GM21825 (cell line): ENCODE results near the gene RTP5.
"Not testable (repeated sequence)": the region's sequence is repeated elsewhere in the genome, so short reads cannot be mapped to it uniquely, and the experiment has no call there.

ENCODE experiments used
- ATAC-seq: cut with Tn5 transposase; IDR thresholded peaks from one replicate; pipeline ENCODE4 v1.9.1; 2021; ENCODE audit warnings: mild to moderate bottlenecking, moderate library complexity; ENCODE audit not compliant: unreplicated experiment

Gene RTP5

DNA sequence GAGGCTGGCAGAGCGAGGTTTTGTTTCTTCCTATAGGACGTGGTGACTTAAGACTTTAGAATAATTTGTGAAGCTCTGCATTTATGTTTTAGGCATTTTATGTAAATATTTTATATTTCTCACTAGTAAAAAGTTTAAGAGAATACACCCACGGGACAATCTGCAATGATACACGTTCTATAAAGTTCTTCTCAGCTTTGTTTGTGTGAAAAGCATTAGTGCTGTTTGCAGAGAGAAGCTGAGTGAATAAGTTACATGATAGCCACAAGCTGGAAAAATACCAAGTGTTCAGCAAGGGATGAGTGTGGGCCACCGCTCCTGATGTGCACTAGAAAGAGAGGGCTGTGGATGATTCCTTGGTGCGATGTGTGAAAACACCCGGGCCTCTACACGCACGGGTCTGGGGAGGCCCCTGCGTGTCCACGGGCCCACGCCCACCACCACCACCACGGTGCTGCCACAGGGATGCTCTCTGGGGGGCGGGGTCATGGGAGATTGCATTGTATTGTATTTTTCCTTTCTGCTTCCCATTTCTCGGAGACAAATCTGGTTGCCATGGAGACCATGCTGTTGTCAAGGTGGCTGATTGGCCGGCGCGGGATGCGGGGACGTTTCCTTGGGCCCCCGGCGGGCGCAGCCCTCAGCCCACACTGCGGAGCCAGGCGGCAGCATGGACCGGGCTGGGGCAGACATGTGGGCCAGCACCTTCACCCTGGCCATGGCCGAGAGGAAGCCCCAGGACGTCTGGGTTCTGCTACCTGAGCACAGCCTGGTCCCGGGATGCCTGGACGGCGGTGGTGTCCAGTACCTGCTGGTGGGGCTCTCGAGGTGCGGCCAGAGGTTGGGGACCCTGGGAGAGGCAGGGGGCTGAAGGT is at the start of gene RTP5:
Gene RTP5, plus strand, starts transcription at position 643 of the 875 bp plus-strand sequence. Its CDS starts 28 bp downstream, at position 671.
- ATAC-seq = no peak

DNA sequence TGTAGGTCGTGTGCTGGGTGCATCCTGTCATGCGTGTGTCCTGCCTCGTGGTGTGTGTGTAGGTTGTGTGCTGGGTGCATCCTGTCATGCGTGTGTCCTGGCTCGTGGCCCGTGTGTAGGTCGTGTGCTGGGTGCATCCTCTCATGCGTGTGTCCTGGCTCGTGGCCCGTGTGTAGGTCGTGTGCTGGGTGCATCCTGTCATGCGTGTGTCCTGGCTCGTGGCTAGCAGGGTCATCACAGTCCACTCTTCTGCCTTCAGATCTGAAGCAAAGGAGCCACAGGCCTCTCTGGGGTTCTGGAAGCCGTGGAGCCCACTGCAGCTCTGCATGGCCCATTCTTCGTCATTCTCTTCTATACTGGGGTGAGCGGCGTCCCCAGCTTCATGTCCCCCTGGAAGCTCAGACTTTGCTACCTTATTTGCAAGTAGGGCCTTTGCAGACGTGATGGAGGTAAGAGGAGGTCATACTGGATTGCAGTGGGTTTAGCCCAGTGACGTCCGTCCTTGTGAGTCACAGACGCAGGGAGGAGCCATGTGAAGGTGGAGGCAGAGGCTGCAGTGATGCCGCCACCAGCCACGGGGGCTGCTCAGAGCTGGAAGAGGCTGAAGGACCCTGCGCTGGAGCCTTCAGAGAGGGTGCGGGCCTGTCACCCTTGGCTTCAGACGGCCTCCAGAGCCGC is 49.4 kb upstream of the RTP5 start:
- not testable (repeated sequence) for ATAC-seq

DNA sequence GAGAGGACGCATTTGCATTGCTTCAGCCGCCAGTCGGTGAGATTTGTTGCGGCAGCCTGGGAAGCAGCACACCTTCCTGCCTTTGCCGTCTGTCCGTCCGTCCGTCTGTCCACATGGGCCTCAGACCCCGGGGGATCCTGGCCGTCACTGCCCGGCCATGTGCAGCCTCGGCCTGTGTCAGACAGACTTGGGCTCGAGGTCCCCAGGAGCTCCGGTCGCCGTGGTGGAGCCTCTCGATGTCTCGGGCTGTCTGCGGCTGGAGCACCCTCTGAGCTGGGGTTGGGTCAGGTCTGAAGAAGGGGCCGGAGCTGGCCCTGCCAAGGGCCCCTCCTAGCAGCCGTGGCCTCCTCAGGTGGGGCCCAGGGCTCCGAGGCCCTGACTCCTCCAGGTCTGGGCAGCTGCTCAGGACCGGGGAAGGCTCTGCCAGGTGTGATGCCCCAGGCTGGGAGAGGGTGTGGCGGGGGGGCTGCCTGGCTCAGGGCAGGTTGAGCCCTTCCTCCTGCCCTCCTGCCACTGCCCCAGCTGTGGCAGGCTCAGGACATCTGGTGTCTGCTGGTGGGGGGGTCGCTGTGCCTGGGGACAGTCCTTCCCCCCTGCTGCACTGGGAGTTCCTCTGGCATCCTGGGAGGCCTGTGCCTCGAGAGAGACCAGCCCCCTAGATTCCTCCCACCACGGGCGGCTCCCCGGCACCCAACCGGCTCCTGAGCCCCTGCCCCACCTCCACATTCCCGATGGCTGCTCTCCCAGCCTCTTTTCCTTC is 48.7 kb upstream of the RTP5 start:
- no peak for ATAC-seq

DNA sequence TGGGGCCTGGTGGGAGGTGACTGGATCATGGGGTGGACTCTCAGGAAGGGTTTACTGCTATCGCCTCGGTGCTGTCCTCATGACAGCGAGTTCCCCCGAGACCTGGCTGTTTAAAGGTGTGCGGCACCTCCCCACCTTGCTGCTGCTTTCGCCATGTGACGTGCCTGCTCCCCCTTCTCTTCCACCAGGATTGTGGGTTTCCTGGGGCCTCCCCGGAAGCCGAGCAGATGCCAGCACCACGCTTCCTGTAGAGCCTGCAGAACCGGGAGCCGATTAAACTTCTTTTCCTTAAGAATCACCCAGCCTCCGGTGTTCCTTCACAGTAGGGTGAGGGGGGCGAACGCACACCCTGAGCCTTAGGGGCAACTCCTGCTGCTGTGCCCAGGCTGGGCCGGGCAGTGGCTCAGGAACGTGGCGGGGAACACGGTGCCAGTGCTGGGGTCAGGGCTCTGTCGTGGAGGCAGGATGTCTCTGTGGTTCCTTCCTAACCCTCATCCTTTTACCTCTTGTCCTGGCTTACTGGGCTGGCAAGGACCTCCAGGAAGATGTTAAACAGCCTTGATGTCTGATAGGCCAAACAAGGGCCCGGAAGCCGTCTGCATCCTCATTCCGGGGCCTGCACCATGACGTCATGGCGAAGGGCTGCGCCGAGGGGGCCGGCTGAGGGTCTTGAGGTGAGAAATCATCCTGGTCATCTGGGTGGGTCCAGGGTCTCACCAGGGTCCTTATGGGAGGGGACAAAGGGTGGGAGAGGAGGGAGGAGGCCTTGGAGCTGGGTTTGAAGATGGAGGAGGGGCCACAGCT is 47.9 kb upstream of the RTP5 start:
- no peak for ATAC-seq

GRCh38 chr2:241822264-241822623 is 47.3 kb upstream of the RTP5 start:
- no peak for ATAC-seq

DNA sequence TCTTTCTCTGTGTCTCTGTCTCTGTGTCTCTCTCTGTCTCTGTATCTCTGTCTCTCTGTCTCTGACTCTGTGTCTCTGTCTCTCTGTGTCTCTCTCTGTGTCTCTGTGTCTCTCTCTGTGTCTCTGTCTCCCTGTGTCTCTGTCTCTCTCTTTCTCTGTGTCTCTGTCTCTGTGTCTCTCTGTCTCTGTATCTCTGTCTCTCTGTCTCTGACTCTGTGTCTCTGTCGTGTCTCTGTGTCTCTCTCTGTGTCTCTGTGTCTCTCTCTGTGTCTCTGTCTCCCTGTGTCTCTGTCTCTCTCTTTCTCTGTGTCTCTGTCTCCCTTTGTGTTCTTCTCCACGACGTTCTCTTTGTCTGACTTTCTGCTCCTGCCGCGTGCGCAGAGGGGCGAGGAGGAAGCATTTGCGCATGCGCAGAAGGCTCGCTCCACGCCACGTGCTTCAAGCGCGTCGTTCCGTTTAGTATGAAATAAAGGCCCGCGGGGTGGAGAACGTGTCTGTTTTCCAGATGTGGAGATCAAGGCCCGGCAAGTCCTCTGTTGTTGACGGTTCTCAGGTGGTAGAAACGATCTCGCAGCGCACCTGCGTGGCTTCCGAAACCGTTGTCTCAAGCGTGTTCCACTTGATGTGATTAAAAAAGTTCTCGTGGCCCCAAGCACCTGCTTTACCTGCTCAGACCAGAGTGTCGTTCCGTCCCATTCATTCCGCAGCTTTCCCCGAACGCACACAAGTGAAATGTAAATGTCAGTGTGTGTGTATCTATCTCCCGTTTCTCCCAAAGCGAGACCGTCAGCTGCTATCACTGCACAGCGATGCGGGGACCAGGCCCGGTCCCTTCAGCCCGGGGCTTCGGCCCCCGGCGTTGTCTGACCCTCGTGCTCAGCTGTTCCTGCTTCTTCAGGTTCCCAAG is 45.7 kb upstream of the RTP5 start:
- not testable (repeated sequence) for ATAC-seq

DNA sequence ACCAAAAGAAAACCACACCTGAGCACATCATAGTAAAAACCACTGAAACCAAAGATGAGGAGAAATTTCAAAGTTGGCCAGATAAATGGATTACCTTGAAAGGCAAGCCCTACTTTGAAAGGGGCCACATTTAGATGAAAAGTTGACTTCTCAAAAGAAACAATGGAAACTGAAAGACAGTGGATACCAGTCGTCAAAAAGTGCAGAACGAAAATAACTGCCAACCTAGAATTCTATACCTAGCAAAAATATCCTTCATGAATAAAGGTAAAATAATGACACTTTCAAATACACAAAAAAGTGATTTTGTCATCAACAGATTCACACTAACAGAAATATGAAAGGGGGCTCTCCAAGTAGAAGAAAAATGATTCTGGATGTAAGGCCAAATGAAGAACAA is 42.1 kb upstream of the RTP5 start:
- ATAC-seq = no peak

GRCh38 chr2:241833101-241833663 is 36.3 kb upstream of the RTP5 start:
- ATAC-seq = no peak

- ATAC-seq = not testable (repeated sequence)
Measured at GRCh38 chr2:241833756-241834526, 35.6 kb upstream of the RTP5 start.

GRCh38 chr2:241834527-241835210 is 34.9 kb upstream of the RTP5 start:
- ATAC-seq = no peak

GRCh38 chr2:241835611-241836010 is 33.9 kb upstream of the RTP5 start:
- ATAC-seq = no peak

GRCh38 chr2:241836292-241836691 is 33.2 kb upstream of the RTP5 start:
- ATAC-seq = no peak

DNA sequence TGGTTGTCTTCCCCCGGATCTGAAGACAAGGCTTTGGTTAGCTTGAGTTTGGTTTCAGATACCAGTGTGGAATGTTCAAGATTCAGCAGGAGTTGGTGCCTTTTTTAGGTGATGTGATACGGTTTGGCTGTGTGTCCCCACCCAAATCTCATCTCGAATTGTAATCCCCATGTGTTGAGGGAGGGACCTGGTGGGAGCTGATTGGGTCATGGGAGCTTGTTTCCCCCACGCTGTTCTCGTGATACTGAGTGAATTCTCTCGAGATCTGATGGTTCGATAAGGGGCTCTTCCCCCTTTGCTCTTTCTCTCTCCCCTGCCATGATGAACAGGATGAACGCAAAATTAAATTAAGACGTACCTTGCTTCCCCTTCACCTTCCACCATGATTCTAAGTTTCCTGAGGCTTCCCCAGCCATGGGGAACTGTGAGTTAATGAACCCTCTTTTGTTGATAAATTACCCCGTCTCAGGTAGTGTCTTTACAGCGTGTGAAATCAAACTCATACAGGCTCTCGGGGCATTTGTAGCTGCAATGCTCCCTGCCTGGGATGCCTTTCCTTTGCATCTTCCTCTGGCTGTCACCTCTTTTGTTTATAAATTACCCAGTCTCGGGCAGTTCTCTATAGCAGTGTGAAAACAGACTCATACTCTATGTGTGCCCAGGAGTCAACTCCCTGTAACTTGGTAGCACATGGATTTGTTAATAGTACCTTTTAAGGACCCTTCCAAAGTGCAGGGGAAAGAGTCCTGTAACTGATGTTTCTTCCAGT is 32.1 kb upstream of the RTP5 start:
- ATAC-seq = no peak

- no peak for ATAC-seq
Measured at GRCh38 chr2:241841181-241842066, 28.1 kb upstream of the RTP5 start.

DNA sequence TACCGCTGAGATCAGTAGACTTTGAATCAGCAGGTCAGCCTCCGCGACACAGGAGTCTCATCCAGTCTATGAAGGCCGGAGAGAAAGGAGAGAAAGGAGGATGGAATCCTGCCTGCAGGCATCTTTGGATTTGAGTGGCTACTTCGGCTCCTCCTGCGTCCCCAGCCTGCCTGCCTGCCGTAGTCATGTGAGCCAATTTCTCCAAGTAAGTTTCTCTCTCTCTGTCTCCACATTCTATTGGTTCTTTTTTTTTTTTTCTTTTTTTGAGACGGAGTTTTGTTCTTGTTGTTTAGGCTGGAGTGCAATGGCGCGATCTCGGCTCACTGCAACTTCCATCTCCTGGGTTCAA is 27.5 kb upstream of the RTP5 start:
- no peak for ATAC-seq

- no peak for ATAC-seq
Measured at GRCh38 chr2:241842620-241843211, 26.8 kb upstream of the RTP5 start.
